MCF 10A (cell line): ENCODE results near the gene ECPAS. TPM values are rescaled to one million over a fixed set of nuclear protein-coding genes. Genes with fewer than 3 reads are reported as not detected.

Experiments used
- BruUV-seq: library from RNA; stranded (reverse); fragments of 400-500 nt; replicated peaks from 2 replicates; lab custom pipeline; 2021; lab: Mats Ljungman, UMichigan
- CTCF ChIA-PET: fragments of 300-600 bp; sonication (Branson Sonifier 250); formaldehyde crosslinking; extraction: SDS; loops from one replicate; lab custom pipeline; 2021; ENCODE audit warnings: antibody characterized with exemption, inconsistent platforms; lab: Yijun Ruan, JAX
- POLR2A ChIA-PET: fragments of 300-600, 350-650 bp; sonication (Branson Sonifier 250); formaldehyde crosslinking; extraction: SDS; loops from one replicate; lab custom pipeline; 2020; ENCODE audit warnings: antibody characterized with exemption, inconsistent platforms; lab: Yijun Ruan, JAX
- DNase-seq: peaks from one replicate; pipeline ENCODE4 v3.0.0-alpha.2; 2018; ENCODE audit not compliant: unreplicated experiment
- H3K27ac Mint-ChIP-seq: one replicate; pipeline ENCODE4 v1.8.0; 2022; ENCODE audit warnings: mild to moderate bottlenecking, low read depth, mixed read lengths; ENCODE audit not compliant: unreplicated experiment
- H3K27me3 Mint-ChIP-seq: one replicate; pipeline ENCODE4 v1.8.0; 2022; ENCODE audit warnings: mixed read lengths; ENCODE audit not compliant: insufficient read depth, unreplicated experiment
- H3K36me3 Mint-ChIP-seq: one replicate; pipeline ENCODE4 v1.8.0; 2022; ENCODE audit warnings: mild to moderate bottlenecking, moderate library complexity, mixed read lengths; ENCODE audit not compliant: insufficient read depth, unreplicated experiment
- H3K4me1 Mint-ChIP-seq: one replicate; pipeline ENCODE4 v1.8.0; 2022; ENCODE audit warnings: mixed read lengths; ENCODE audit not compliant: insufficient read depth, unreplicated experiment
- H3K4me3 Mint-ChIP-seq: one replicate; pipeline ENCODE4 v1.8.0; 2022; ENCODE audit warnings: mild to moderate bottlenecking, moderate library complexity, mixed read lengths; ENCODE audit not compliant: unreplicated experiment
- H3K9me3 Mint-ChIP-seq: one replicate; pipeline ENCODE4 v1.8.0; 2022; ENCODE audit warnings: mixed read lengths; ENCODE audit not compliant: unreplicated experiment
- intact Hi-C: fragments of 100-400 bp; cut with micrococcal nuclease; formaldehyde crosslinking; loops from 2 replicates; pipeline ENCODE4 v1.14.1; 2022
- total RNA-seq: library from RNA; stranded (reverse); gene quantifications from 2 replicates; pipeline ENCODE4 v1.2.3, GENCODE V29; 2022
- TF ChIP-seq, protein P1 (sequence below): fragments of 200-600 bp; IDR thresholded peaks from one replicate; pipeline ENCODE4 v1.8.0; 2022; ENCODE audit warnings: antibody characterized with exemption, mild to moderate bottlenecking; ENCODE audit not compliant: unreplicated experiment

ECPAS gene
- total RNA-seq, 1 experiment from 2014 or later = 152 TPM

GRCh38 chr9:111436571-111436970 is 47.6 kb downstream of the ECPAS start:
- ChIA-PET CTCF (no interaction called here), POLR2A (interaction anchor here (0.7 to 0.8 kb wide), 2 partner anchors 12 to 18 kb away, joined by 3 read pairs; no protein-coding TSS in a partner anchor)
- DNase-seq = no peak
- Mint-ChIP-seq H3K27me3 (no peaks in the 10 kb centered on the region), H3K36me3 (peaks cover 72% of the 10 kb centered on the region), H3K9me3 (no peaks in the 10 kb centered on the region), H3K4me3 (no peak overlapping the region), H3K4me1 (no peaks in the 10 kb centered on the region), H3K27ac (no peak overlapping the region)
- TF ChIP-seq, protein P1, sequence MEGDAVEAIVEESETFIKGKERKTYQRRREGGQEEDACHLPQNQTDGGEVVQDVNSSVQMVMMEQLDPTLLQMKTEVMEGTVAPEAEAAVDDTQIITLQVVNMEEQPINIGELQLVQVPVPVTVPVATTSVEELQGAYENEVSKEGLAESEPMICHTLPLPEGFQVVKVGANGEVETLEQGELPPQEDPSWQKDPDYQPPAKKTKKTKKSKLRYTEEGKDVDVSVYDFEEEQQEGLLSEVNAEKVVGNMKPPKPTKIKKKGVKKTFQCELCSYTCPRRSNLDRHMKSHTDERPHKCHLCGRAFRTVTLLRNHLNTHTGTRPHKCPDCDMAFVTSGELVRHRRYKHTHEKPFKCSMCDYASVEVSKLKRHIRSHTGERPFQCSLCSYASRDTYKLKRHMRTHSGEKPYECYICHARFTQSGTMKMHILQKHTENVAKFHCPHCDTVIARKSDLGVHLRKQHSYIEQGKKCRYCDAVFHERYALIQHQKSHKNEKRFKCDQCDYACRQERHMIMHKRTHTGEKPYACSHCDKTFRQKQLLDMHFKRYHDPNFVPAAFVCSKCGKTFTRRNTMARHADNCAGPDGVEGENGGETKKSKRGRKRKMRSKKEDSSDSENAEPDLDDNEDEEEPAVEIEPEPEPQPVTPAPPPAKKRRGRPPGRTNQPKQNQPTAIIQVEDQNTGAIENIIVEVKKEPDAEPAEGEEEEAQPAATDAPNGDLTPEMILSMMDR = no peak
- no TSS peak for BruUV-seq
- intact Hi-C loops = no loop called here

- TF ChIP-seq, protein P1 = no peak
Measured at GRCh38 chr9:111433082-111433481, 51.1 kb downstream of the ECPAS start.

GRCh38 chr9:111431684-111432083 is 52.5 kb downstream of the ECPAS start:
- BruUV-seq = no TSS peak
- CTCF ChIA-PET = interaction anchor here (1.1 kb wide), 1 partner anchor 26 kb away, joined by 3 read pairs; no protein-coding TSS in a partner anchor
- POLR2A ChIA-PET = interaction anchor here (0.9 to 2.3 kb wide), 3 partner anchors 19 to 28 kb away, joined by 3 to 7 read pairs (median 3); no protein-coding TSS in a partner anchor
- H3K4me3 Mint-ChIP-seq = no peak overlapping the region
- peaks cover 74% of the 10 kb centered on the region for H3K36me3 Mint-ChIP-seq
- peak; percentile 46 for DNase-seq
- intact Hi-C loops = no loop called here
- H3K9me3 Mint-ChIP-seq = no peaks in the 10 kb centered on the region
- no peak overlapping the region for H3K27ac Mint-ChIP-seq
- H3K4me1 Mint-ChIP-seq = peaks cover 4% of the 10 kb centered on the region
- TF ChIP-seq, protein P1 = no peak
- no peaks in the 10 kb centered on the region for H3K27me3 Mint-ChIP-seq

More at GRCh38 chr9:111433082-111433481, 51.1 kb downstream of the ECPAS start:
- BruUV-seq = no TSS peak
- Mint-ChIP-seq H3K9me3 (no peaks in the 10 kb centered on the region), H3K27me3 (no peaks in the 10 kb centered on the region), H3K27ac (no peak overlapping the region), H3K4me1 (no peaks in the 10 kb centered on the region), H3K4me3 (no peak overlapping the region), H3K36me3 (peaks cover 61% of the 10 kb centered on the region)
- intact Hi-C loops = no loop called here
- no peak for DNase-seq
- POLR2A ChIA-PET = interaction anchor here (0.6 to 0.9 kb wide), 2 partner anchors 28 to 78 kb away, joined by 3 read pairs; no protein-coding TSS in a partner anchor
- CTCF ChIA-PET = interaction anchor here (0.6 kb wide), 1 partner anchor 11 kb away, joined by 3 read pairs; no protein-coding TSS in a partner anchor

DNA sequence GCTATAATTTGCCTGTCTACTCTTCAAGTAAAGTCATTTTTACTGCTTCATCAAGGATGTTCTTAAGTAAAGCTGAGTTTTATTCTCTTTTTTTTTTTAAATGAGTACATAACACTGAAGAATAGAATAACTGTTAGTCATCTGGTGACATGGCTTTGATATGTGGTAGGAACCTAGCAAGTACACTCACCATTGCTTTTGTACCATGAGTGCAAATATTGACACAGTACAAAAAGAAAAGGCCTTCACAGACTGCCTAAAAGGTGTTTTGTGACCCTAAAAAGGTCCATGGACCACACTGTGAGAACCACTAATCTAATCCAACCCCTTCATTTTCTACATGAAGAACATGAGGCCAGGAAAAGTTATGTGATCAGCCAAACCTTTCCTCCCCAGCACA is 55.0 kb downstream of the ECPAS start:
- H3K4me3 Mint-ChIP-seq = no peak overlapping the region
- TF ChIP-seq, protein P1 = no peak
- H3K36me3 Mint-ChIP-seq = peaks cover 84% of the 10 kb centered on the region
- no peak for DNase-seq
- no peaks in the 10 kb centered on the region for H3K9me3 Mint-ChIP-seq
- ChIA-PET CTCF (interaction anchor here (1.1 kb wide), 1 partner anchor 10 kb away, joined by 3 read pairs; no protein-coding TSS in a partner anchor), POLR2A (interaction anchor here (1.1 kb wide), 1 partner anchor 17 kb away, joined by 6 read pairs; no protein-coding TSS in a partner anchor)
- peaks cover 4% of the 10 kb centered on the region for H3K4me1 Mint-ChIP-seq
- no peak overlapping the region for H3K27ac Mint-ChIP-seq
- no TSS peak for BruUV-seq
- no peaks in the 10 kb centered on the region for H3K27me3 Mint-ChIP-seq
- intact Hi-C loops = no loop called here
